Measurements from ENCODE around the gene CEP112.
A peak's percentile ranks its signal among the peaks of the same experiment; 100 is the strongest.
"Not testable (repeated sequence)": the region's sequence is repeated elsewhere in the genome, so short reads cannot be mapped to it uniquely, and the experiment has no call there.

CEP112 gene

GRCh38 chr17:65697661-65698060 is 494.3 kb downstream of the CEP112 start:
- Histone ChIP-seq H3K27me3 (replicated peaks; ENCODE audit: control insufficient read depth, insufficient read depth, low read length) (no peaks in the 10 kb centered on the region), H3K9ac (ENCODE audit: low read length) (no peak overlapping the region), H3K4me3 (ENCODE audit: low read length) (no peak overlapping the region), H3K36me3 (ENCODE audit: control insufficient read depth, insufficient read depth, low read length, severe bottlenecking) (no peaks in the 10 kb centered on the region), H3K4me1 (ENCODE audit: control insufficient read depth, insufficient read depth, low read length) (peaks cover 33% of the 10 kb centered on the region), H3K9me3 (ENCODE audit: control insufficient read depth, low read length) (no peaks in the 10 kb centered on the region)
- no peak for DNase-seq (ENCODE audit: low read depth)

DNA sequence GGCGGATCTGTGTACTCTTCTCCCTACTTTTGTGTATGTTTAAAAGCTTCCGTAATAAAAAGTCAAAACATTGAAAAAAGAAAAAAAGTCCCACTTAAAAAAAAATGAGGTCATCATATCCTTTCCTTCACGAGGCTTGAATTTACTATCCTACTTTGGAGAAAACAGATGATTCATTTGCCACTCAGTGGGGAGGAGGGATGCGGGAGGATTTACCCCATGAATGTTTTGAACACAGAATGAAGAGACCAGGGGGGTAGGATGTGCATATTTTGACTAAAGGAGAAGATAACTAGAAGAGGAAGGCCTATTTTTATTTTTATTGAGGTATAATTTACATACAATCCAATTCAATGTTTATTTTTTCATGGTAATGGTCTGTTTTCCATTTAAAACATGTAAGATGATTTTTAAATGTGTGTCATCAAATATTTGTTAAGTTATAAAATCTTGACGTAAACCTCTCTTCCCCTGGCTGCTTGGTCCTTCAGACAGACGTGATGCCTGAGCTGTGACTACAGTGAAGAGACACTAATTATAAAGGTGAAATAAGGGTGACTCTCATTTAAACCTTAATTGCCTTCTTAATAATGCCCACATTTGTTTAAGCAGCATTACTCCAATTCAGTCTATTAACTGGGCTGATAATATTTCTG is 495.1 kb downstream of the CEP112 start:
- Histone ChIP-seq H3K4me1 (ENCODE audit: control insufficient read depth, insufficient read depth, low read length) (peaks cover 33% of the 10 kb centered on the region), H3K27me3 (replicated peaks; ENCODE audit: control insufficient read depth, insufficient read depth, low read length) (no peaks in the 10 kb centered on the region), H3K36me3 (ENCODE audit: control insufficient read depth, insufficient read depth, low read length, severe bottlenecking) (no peaks in the 10 kb centered on the region), H3K9ac (ENCODE audit: low read length) (no peak overlapping the region), H3K4me3 (ENCODE audit: low read length) (no peak overlapping the region), H3K9me3 (ENCODE audit: control insufficient read depth, low read length) (no peaks in the 10 kb centered on the region)
- peak; percentile 42 for DNase-seq (ENCODE audit: low read depth)

DNA sequence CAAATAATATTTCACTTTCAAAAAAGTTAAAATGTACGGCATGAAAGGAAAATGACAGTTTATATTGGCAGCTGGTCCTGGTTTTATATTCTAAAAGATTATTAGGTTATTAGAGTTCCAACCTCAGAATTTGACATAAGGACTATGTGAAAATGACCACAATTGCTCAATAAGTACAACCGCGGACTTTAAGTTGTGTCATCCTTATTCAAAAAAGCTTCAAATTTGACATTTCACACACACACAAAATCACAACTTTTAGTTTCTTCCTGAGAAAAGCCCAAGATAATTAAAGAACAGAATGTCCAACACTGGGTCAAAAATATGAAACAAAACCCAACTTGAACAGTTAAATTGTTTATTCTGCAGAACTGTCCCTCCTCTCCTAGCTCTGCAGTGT is 497.3 kb downstream of the CEP112 start:
- no peak overlapping the region for H3K9ac ChIP-seq (ENCODE audit: low read length)
- no peak for DNase-seq (ENCODE audit: low read depth)
- H3K27me3 ChIP-seq (replicated peaks; ENCODE audit: control insufficient read depth, insufficient read depth, low read length), result no peaks in the 10 kb centered on the region
- H3K4me1 ChIP-seq (ENCODE audit: control insufficient read depth, insufficient read depth, low read length), result peaks cover 33% of the 10 kb centered on the region
- H3K4me3 ChIP-seq (ENCODE audit: low read length), result no peak overlapping the region
- H3K36me3 ChIP-seq (ENCODE audit: control insufficient read depth, insufficient read depth, low read length, severe bottlenecking), result no peaks in the 10 kb centered on the region
- H3K9me3 ChIP-seq (ENCODE audit: control insufficient read depth, low read length), result no peaks in the 10 kb centered on the region

DNA sequence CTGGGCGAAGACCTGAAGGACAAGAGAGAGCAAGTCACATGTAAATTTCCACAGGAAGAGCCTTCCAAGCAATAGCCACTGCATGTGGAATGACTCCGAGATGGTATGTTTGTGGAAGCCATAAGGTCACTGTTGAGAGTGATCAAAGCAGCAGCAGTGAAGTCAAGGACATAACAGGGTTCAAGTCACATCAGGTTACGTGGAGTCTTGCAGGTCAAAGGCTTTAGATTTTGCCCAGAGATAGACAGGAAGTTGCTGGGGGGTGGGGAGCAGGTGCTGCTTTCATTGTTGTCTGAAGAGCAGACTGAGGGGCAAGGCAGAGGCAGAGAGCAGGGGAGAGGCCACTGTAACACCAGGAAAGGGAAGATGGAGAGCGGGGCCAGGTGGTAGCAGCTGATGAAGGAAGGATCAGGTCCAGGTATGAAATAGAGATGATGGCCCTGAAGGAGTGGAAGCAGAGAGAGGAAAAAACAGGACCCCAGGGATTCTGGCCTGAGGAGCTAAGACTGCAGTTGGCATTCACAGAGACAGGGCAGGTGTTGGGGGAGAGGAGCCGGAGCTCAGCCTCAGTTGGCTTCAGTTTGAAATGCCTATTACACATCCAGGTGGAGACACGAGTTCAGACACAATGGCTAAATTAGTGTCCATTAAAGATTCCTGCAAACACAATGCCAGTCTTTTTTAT is 501.2 kb downstream of the CEP112 start:
- H3K27me3 ChIP-seq (replicated peaks; ENCODE audit: control insufficient read depth, insufficient read depth, low read length), result no peaks in the 10 kb centered on the region
- DNase-seq (ENCODE audit: low read depth), result no peak

GRCh38 chr17:65688307-65688706 is 503.6 kb downstream of the CEP112 start:
- Histone ChIP-seq H3K36me3 (ENCODE audit: control insufficient read depth, insufficient read depth, low read length, severe bottlenecking) (peaks cover 3% of the 10 kb centered on the region), H3K4me3 (ENCODE audit: low read length) (no peak overlapping the region), H3K9ac (ENCODE audit: low read length) (no peak overlapping the region), H3K9me3 (ENCODE audit: control insufficient read depth, low read length) (no peaks in the 10 kb centered on the region), H3K27me3 (replicated peaks; ENCODE audit: control insufficient read depth, insufficient read depth, low read length) (no peaks in the 10 kb centered on the region), H3K4me1 (ENCODE audit: control insufficient read depth, insufficient read depth, low read length) (peaks cover 18% of the 10 kb centered on the region)
- DNase-seq (ENCODE audit: low read depth), result no peak

More for the DNA sequence above, 501.2 kb downstream of the CEP112 start:
- Histone ChIP-seq H3K9ac (ENCODE audit: low read length) (no peak overlapping the region), H3K4me1 (ENCODE audit: control insufficient read depth, insufficient read depth, low read length) (peaks cover 18% of the 10 kb centered on the region), H3K36me3 (ENCODE audit: control insufficient read depth, insufficient read depth, low read length, severe bottlenecking) (peaks cover 3% of the 10 kb centered on the region), H3K9me3 (ENCODE audit: control insufficient read depth, low read length) (no peaks in the 10 kb centered on the region), H3K4me3 (ENCODE audit: low read length) (no peak overlapping the region)

DNA sequence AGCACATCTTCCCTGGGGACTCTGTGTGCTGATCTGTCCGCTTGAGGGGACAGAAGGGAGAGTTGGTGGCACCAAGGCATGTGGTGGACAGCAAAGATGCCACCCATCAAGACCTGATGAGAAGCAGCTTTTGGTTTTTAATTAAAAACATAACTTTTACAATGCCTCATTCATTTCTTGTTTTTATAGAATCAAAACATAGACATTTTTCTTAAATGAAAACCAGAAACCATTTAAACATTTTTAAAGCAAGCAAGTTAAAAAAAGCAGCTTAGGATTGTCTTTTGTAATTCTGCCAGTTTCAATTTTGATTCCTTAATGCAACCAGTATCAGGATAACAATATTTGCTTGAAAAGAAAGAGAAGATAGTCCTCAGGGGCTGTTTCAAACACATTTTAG is 506.8 kb downstream of the CEP112 start:
- DNase-seq (ENCODE audit: low read depth), result peak; percentile 64
- H3K27me3 ChIP-seq (replicated peaks; ENCODE audit: control insufficient read depth, insufficient read depth, low read length), result no peaks in the 10 kb centered on the region
- no peak overlapping the region for H3K4me3 ChIP-seq (ENCODE audit: low read length)
- H3K4me1 ChIP-seq (ENCODE audit: control insufficient read depth, insufficient read depth, low read length), result peaks cover 22% of the 10 kb centered on the region
- no peak overlapping the region for H3K9ac ChIP-seq (ENCODE audit: low read length)
- H3K36me3 ChIP-seq (ENCODE audit: control insufficient read depth, insufficient read depth, low read length, severe bottlenecking), result peaks cover 3% of the 10 kb centered on the region
- no peaks in the 10 kb centered on the region for H3K9me3 ChIP-seq (ENCODE audit: control insufficient read depth, low read length)

DNA sequence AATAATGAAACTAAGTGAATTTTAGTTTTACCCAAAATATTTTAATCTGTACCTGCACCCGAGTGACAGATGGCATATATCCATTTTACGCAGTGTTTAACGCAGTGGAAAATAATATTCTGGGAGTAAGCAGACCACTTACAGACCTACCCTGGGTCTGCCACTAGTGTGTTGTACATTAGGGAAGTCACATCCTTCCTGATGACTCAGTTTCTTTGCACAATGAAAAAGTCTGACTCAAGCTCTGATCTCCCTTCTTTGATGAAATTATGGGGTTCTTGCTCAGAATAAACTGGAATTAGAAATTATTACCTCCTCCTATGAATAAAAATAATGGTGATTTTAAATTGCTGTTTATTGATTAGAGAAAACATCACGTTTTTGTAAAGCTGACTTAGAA is 507.3 kb downstream of the CEP112 start:
- DNase-seq (ENCODE audit: low read depth), result peak; percentile 47
- H3K9ac ChIP-seq (ENCODE audit: low read length), result no peak overlapping the region
- peaks cover 3% of the 10 kb centered on the region for H3K36me3 ChIP-seq (ENCODE audit: control insufficient read depth, insufficient read depth, low read length, severe bottlenecking)
- H3K4me3 ChIP-seq (ENCODE audit: low read length), result no peak overlapping the region
- H3K27me3 ChIP-seq (replicated peaks; ENCODE audit: control insufficient read depth, insufficient read depth, low read length), result no peaks in the 10 kb centered on the region
- H3K9me3 ChIP-seq (ENCODE audit: control insufficient read depth, low read length), result no peaks in the 10 kb centered on the region
- peaks cover 22% of the 10 kb centered on the region for H3K4me1 ChIP-seq (ENCODE audit: control insufficient read depth, insufficient read depth, low read length)

DNA sequence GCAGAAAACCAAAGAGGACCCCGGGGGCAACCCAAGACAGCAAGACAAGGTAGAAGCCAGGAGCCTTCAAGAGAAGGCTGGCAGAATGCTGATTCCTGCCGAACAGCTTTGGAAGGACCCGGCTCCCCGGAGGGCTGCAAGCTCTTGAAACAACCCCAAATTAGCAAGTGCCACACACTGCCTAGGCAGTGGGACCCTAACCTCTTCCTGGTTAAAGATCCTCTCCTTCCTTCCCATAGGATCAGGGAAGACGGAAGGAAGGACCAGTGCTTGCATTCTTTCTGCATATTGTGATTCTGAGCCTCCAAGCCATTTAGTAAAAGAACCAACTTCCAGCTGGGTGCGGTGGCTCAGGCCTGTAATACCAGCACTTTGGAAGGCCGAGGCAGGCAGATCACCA is 508.5 kb downstream of the CEP112 start:
- no peaks in the 10 kb centered on the region for H3K9me3 ChIP-seq (ENCODE audit: control insufficient read depth, low read length)
- peaks cover 32% of the 10 kb centered on the region for H3K4me1 ChIP-seq (ENCODE audit: control insufficient read depth, insufficient read depth, low read length)
- peaks cover 2% of the 10 kb centered on the region for H3K36me3 ChIP-seq (ENCODE audit: control insufficient read depth, insufficient read depth, low read length, severe bottlenecking)
- H3K4me3 ChIP-seq (ENCODE audit: low read length), result no peak overlapping the region
- no peaks in the 10 kb centered on the region for H3K27me3 ChIP-seq (replicated peaks; ENCODE audit: control insufficient read depth, insufficient read depth, low read length)
- no peak overlapping the region for H3K9ac ChIP-seq (ENCODE audit: low read length)
- no peak for DNase-seq (ENCODE audit: low read depth)

- not testable (repeated sequence) for H3K9ac ChIP-seq (ENCODE audit: low read length); H3K36me3 ChIP-seq (ENCODE audit: control insufficient read depth, insufficient read depth, low read length, severe bottlenecking); H3K27me3 ChIP-seq (replicated peaks; ENCODE audit: control insufficient read depth, insufficient read depth, low read length); H3K4me3 ChIP-seq (ENCODE audit: low read length); H3K9me3 ChIP-seq (ENCODE audit: control insufficient read depth, low read length)
- peaks cover 34% of the 10 kb centered on the region for H3K4me1 ChIP-seq (ENCODE audit: control insufficient read depth, insufficient read depth, low read length)
- peak; percentile 59 for DNase-seq (ENCODE audit: low read depth)
Observed at GRCh38 chr17:65681763-65682162, 510.2 kb downstream of the CEP112 start.

DNA sequence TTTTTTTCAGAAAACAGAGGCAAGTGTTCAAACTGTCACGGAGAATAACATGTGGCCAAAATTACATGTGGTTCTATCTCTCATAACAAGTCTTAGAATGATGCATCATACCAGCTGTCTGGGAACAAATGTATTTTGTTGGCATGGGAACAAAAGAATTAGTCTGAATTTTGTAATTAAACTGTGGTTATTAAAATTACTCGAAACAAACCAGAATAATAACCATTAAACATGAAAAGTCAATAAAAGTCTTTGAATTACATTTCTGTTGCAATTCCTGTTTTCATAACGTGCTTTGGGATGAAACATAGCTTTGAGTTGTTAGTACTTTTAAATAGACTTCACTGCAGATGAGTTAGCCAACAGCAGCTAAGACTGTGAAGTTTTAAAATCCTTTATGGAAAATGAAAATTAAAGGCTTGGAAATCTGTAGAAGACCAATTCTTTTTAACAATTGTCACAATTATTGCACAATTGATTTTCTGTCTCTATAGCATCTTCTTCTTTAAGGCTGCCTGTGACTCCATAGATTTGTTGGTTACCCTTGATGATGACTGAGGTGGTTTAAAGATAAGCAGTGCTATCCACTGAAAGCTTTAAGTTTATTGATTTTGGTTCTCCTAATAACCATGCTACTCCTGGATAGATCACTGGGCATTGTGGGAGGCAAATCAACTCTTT is 512.6 kb downstream of the CEP112 start:
- no peaks in the 10 kb centered on the region for H3K9me3 ChIP-seq (ENCODE audit: control insufficient read depth, low read length)
- no peak overlapping the region for H3K9ac ChIP-seq (ENCODE audit: low read length)
- peaks cover 21% of the 10 kb centered on the region for H3K4me1 ChIP-seq (ENCODE audit: control insufficient read depth, insufficient read depth, low read length)
- no peaks in the 10 kb centered on the region for H3K36me3 ChIP-seq (ENCODE audit: control insufficient read depth, insufficient read depth, low read length, severe bottlenecking)
- no peaks in the 10 kb centered on the region for H3K27me3 ChIP-seq (replicated peaks; ENCODE audit: control insufficient read depth, insufficient read depth, low read length)
- H3K4me3 ChIP-seq (ENCODE audit: low read length), result no peak overlapping the region
- DNase-seq (ENCODE audit: low read depth), result no peak

- Histone ChIP-seq H3K4me1 (ENCODE audit: control insufficient read depth, insufficient read depth, low read length) (peaks cover 29% of the 10 kb centered on the region), H3K9ac (ENCODE audit: low read length) (no peak overlapping the region), H3K36me3 (ENCODE audit: control insufficient read depth, insufficient read depth, low read length, severe bottlenecking) (no peaks in the 10 kb centered on the region), H3K4me3 (ENCODE audit: low read length) (no peak overlapping the region), H3K27me3 (replicated peaks; ENCODE audit: control insufficient read depth, insufficient read depth, low read length) (no peaks in the 10 kb centered on the region), H3K9me3 (ENCODE audit: control insufficient read depth, low read length) (no peaks in the 10 kb centered on the region)
- DNase-seq (ENCODE audit: low read depth), result peak; percentile 59
Observed at GRCh38 chr17:65678546-65678945, 513.4 kb downstream of the CEP112 start.

All from adipocyte (in vitro differentiated cells).